H1 (cell line): ENCODE measurements around the gene SLC45A1. TPM values are rescaled to one million over a fixed set of nuclear protein-coding genes. Genes with fewer than 3 reads are reported as not detected.

ENCODE experiments used
- CTBP2 ChIP-seq: IDR thresholded peaks from 2 replicates; pipeline ENCODE4 v1.7.0; 2011; ENCODE audit warnings: borderline replicate concordance, mild to moderate bottlenecking, moderate library complexity, mixed read lengths, low read length; ENCODE audit not compliant: insufficient read depth, insufficient read length
- EGR1 ChIP-seq: IDR thresholded peaks from 2 replicates; pipeline ENCODE4 v1.6.1; 2011; ENCODE audit warnings: low read depth, low read length, borderline replicate concordance
- GABPA ChIP-seq: IDR thresholded peaks from 2 replicates; pipeline ENCODE4 v1.6.1; 2011; ENCODE audit warnings: mild to moderate bottlenecking, low read length, moderate library complexity, borderline replicate concordance; ENCODE audit not compliant: insufficient read depth
- POLR2AphosphoS5 ChIP-seq: IDR thresholded peaks from 2 replicates; pipeline ENCODE4 v1.6.1; 2011; ENCODE audit warnings: low read depth, low read length
- polyA plus RNA-seq, 7 experiments: library from polyadenylated mRNA; depleted of rRNA in 3 of 7; stranded (reverse) in 5 of 7; unstranded in 2 of 7; fragments of >200 nt in 5 of 7; fragments of 200-250 nt in 2 of 7; gene quantifications; 1 replicate in 5 of 7; 2 replicates in 1 of 7; 4 replicates in 1 of 7; pipeline versions ENCODE4 v1.2.1 to v1.2.3, GENCODE V29; 2011 to 2013; ENCODE audit warnings: missing spikeins in 2 of 7, mixed read lengths in 2 of 7
- total RNA-seq: library from RNA; stranded (reverse); fragmentation: NEBNext Ultra II Directional; extraction: Animal tissue kit (Norgen Biotek cat#: 25700); gene quantifications from 2 replicates; pipeline ENCODE4 v1.2.1, GENCODE V29; 2021
- TF ChIP-seq, protein P1 (sequence below), 3 experiments: IDR thresholded peaks; 1 replicate in 2 of 3; 2 replicates in 1 of 3; pipeline versions ENCODE4 v1.5.1 to v1.6.1; 2011; ENCODE audit warnings: low read length in 3 of 3, mild to moderate bottlenecking in 3 of 3, inconsistent platforms in 2 of 3, low read depth in 1 of 3, moderate library complexity in 1 of 3; ENCODE audit not compliant: insufficient read depth in 1 of 3; ENCODE audit errors: control extremely low read depth in 1 of 3

Gene SLC45A1
- total and polyA plus RNA-seq, 2 of the 8 experiments (the other 6 are each of a cell fraction or from before 2014, with no cell fraction given) = 1.0 to 1.7 TPM

DNA sequence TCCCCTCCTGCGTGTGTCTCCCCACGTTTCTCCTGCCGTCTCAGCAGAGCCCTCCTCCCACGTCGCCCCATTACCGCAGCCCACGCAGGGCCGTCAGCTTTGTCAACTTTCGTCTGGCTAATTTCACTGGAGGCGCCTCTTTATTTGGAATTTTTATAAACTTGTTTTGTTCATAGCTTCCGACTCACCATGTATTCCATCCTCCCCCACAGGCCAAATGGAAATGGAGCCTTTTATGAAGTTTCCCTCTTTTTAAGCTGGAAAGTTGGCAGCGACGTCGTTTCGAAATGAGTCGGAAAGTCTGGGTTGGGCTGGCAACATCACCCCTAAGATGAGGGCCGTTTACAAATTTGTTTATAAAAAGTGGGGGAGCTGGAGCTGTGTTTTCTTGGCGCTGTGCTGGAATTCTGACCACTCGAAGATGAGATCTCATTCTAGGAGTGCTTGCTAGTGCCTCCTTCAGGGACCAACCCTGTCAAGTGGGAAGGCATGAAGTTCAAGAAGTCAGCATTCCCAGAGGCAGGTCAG, 23.7 kb upstream of the SLC45A1 start (continued):
- TF ChIP-seq GABPA (no peak), CTBP2 (no peak), POLR2AphosphoS5 (no peak), EGR1 (no peak)
- TF ChIP-seq, protein P1, sequence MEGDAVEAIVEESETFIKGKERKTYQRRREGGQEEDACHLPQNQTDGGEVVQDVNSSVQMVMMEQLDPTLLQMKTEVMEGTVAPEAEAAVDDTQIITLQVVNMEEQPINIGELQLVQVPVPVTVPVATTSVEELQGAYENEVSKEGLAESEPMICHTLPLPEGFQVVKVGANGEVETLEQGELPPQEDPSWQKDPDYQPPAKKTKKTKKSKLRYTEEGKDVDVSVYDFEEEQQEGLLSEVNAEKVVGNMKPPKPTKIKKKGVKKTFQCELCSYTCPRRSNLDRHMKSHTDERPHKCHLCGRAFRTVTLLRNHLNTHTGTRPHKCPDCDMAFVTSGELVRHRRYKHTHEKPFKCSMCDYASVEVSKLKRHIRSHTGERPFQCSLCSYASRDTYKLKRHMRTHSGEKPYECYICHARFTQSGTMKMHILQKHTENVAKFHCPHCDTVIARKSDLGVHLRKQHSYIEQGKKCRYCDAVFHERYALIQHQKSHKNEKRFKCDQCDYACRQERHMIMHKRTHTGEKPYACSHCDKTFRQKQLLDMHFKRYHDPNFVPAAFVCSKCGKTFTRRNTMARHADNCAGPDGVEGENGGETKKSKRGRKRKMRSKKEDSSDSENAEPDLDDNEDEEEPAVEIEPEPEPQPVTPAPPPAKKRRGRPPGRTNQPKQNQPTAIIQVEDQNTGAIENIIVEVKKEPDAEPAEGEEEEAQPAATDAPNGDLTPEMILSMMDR (IDR thresholded peaks at IDR 0.05; ENCODE audit: control extremely low read depth in 1 of 3, insufficient read depth in 1 of 3, low read depth in 1 of 3, low read length in 3 of 3) = no peak
